ENCODE results near the gene CNTN5.

The CNTN5 gene

DNA sequence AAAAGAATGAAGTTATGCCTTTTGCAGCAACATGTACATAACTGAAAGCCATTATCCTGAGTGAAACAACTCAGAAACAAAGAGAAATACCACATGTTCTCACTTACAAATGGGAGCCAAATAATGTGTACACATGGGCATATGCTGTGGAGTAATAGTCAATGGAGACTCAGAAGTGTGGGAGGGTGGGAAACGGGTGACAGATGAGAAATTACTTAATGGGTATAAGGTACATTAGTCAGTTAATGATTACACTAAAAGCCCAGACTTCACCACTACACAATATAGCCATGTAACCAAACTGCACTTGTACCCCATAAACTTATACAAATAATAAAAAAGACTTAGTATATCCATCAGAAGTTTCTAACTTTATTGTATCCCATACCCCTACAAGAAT, 992.3 kb downstream of the CNTN5 start:
- DNase-seq (ENCODE audit: low read depth in 1 of 2, low spot score in 1 of 2) = no peak

GRCh38 chr11:100031973-100032372, 1011.2 kb downstream of the CNTN5 start:
- no peak for DNase-seq (ENCODE audit: low read depth in 1 of 2, low spot score in 1 of 2)

DNA sequence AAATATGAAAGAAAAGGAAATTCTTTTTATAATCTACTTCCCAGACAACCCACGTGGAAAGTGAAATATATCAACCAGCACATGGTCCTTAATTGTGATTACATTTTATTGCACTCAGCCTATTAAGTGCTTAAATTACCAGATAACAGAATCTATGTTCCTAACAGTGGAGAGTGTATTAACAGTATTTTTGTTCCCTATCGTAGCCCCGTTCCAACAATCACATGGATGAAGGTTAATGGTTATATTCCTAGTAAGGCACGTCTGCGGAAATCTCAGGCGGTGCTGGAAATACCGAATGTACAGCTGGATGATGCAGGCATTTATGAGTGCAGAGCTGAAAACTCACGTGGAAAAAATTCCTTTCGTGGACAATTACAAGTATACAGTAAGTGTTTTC, 1040.3 kb downstream of the CNTN5 start:
- no peak for DNase-seq (ENCODE audit: low read depth in 1 of 2, low spot score in 1 of 2)

GRCh38 chr11:100066399-100066798, 1045.7 kb downstream of the CNTN5 start:
- DNase-seq (ENCODE audit: low read depth in 1 of 2, low spot score in 1 of 2) = no peak

GRCh38 chr11:100068116-100068515, 1047.4 kb downstream of the CNTN5 start:
- no peak for DNase-seq (ENCODE audit: low read depth in 1 of 2, low spot score in 1 of 2)

DNA sequence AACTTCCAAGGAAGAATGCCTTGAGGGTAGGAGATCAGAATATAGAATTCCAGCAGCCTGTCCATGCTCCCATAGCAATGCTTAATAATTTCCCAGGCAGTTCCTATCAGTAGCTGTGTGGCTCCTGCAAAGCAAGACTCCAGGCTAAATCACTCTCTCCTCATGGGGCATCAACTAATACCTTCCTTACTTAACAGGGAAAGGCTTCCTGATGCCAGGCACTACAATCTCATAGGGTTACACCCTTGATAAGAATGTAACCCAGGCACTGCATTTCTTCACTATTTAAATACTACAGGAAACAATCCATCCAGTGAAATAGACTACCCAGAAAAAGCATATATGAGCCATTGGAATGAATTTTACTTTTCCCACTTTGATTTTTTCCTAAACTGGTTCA, 1051.4 kb downstream of the CNTN5 start:
- no peak for DNase-seq (ENCODE audit: low read depth in 1 of 2, low spot score in 1 of 2)

GRCh38 chr11:100080381-100080780, 1059.6 kb downstream of the CNTN5 start:
- no peak for DNase-seq (ENCODE audit: low read depth in 1 of 2, low spot score in 1 of 2)

DNA sequence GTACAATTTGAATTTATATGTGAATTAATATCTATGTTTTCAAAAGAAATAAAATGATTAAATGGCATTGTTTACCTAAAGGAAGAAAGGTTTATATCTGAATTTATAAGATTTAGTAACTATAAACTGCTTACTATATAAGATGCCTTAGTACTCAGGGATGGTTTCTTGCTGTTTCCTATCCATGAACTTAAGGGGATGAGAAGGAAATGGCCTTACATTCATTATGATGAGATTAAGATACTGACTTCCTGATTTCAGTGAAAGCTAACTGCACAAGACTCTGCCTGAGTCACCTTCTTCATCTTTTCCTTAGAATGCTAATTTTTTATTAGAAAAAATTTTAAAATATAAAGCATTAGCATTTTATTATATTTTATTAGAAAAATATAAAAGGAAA, 1060.1 kb downstream of the CNTN5 start:
- DNase-seq (ENCODE audit: low read depth in 1 of 2, low spot score in 1 of 2) = no peak

DNA sequence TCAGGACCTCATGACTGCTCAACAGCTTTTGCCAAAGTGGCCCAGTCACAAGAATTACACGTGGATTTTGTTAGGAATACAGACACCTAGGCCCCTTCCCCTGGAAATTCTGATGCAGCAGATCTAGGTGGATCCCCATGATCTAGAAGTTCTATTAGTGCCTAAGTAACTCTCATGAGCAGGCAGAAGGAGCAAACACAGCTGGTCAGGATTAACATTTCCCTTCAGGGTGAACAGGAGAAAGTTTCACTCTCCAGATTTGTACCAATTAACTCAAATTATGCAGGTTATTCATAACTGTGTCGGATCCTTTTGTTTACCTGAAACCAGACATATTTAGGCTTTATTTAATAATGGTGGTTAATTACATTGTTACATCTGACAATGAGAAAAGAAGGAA, 1072.9 kb downstream of the CNTN5 start:
- DNase-seq (ENCODE audit: low read depth in 1 of 2, low spot score in 1 of 2) = no peak

- no peak for DNase-seq (ENCODE audit: low read depth in 1 of 2, low spot score in 1 of 2)
These were observed 1073.5 kb downstream of the CNTN5 start for GRCh38 chr11:100094121-100094865.

DNA sequence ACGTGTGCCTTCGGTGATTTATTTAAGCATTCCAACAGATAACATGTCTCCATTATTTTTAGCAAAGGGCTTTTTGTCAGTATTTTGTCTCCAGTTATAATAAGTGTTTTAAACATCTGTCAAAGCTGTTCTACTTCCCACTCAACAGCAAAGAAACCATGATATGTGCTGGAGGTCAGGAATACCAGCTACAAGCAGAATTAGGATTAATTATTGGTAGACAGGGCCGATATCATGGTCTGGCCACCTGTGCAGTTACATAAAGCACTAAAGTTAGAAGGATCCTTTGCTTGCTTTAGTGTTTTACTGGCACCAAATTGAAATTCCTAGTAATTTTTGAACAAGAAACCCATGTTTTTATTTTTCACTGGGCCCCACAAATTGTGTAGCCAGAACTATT, 1075.1 kb downstream of the CNTN5 start:
- DNase-seq (ENCODE audit: low read depth in 1 of 2, low spot score in 1 of 2) = no peak

DNA sequence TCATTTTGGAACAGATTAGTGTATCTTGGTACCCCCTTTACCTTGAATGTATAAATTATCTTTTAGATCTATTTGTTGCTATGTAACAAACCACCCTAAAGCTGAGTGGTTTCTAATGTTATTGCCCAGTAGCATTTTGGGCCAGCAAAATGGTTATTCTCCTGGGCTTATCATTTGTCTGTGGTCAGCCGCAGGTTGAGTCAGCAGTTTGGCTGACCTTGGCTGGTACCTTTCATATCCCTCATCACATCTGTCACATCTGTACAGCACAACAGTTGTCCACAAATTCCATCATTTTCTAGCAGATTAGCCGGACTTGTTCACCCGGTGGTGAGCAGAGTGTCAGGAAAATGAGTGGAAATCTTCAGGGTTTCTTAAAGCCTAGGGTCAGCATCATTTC, 1077.8 kb downstream of the CNTN5 start:
- DNase-seq (ENCODE audit: low read depth in 1 of 2, low spot score in 1 of 2) = no peak

DNA sequence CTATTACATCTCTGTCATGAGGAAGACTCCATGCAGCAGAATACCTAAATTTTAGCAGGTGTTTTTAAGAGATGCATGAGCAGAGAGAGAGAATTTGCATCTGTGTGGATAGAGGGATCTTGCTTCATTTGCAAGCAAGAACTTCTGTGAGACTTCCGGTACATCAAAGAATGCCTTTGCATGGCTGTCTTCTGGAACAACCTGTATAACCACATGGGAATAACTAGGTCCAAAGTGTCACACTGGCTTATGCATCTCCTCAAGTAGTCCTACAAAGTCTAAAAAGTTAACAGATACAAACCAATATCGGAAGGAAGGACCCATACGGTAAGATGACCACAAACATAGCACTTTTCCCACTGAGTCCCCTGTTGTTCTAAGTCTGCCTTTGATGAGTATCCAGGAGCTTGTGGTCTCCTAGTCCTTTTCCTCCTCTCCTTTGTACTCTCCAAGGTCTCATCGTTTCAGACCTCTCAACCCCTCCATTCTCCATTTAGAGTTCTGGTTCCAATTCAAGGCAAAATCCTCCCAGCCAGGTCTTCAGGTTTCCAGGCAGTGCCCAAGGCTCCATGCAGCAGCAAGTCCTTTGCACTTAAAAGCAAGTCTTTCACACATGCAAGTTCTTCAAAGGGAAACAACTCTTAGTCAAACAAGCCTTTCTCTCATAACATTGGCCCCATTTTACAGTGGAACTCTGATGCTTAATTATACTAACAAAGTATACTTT, 1084.7 kb downstream of the CNTN5 start:
- no peak for DNase-seq (ENCODE audit: low read depth in 1 of 2, low spot score in 1 of 2)

DNA sequence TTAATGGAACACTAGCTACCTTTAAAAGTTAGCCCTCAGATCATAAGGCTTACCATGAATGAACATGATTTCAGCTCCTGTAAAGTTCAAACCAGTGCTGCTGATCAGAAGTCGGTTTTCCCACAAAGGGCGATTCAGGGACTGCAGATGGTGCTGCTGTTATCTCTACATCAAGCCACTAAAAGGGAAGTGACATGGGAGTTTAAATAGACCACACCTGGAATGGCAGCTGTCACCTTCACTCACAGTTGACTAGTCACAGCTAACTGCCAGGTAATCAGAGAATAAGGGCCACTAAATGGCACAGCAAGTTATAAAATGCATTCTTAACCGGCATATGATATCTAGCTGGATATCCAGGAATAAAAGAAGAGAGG, 1085.2 kb downstream of the CNTN5 start:
- no peak for DNase-seq (ENCODE audit: low read depth in 1 of 2, low spot score in 1 of 2)

DNA sequence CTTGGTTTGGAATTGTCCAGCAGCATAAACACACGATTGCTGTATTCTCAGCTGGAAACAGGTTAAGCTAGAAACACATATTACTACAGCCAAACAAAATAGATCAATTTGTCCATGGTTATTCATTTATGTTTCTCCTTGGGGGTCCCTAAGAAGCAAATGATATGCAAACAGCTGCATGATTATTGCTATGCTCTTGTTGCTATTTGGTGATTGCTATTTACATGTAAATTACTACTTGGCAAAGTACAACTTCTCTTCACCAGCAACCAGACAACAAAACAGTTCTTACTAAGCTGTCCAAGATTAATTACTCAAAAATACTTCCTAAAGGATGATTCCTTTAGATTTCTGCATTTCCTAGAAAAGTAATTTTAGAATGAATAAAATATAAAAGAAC, 1098.4 kb downstream of the CNTN5 start:
- DNase-seq (ENCODE audit: low read depth in 1 of 2, low spot score in 1 of 2) = no peak

DNA sequence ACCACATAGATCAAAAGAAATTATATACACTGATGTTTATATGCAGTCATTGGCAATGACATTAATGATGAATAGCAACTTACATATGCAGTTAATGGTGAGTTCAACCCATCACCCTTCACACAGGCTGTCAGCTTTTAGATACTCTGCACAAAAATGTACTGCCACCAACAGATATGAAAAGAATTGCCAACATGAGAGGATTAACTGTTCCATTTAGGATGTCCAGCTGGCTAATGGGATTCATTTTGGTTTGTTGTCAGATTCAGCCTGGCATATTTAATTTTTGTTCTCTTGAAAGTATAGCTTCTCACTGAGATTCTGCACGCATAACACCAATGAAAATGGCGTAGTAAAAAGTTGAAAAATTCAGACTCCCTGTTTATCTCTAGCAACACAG, 1112.4 kb downstream of the CNTN5 start:
- no peak for DNase-seq (ENCODE audit: low read depth in 1 of 2, low spot score in 1 of 2)

DNA sequence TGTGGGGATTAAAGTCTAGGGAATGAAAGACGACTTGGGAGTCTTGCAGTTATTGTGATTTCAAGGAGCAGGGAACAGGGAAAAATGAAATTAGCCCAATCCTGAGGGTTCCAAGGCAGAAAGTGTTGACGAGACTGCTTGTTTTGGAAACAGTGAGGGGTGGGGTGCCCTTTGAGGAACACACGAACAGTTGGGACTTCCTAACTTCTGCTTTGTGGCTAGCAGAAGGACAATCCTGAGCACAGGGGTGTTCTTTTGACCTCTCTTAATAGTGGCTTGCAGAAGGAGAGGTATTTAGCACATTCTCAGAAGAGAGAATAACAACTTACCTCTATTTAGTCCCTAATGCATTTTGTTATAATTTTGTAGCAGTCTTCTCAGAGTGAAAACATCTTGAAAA, 1120.5 kb downstream of the CNTN5 start:
- DNase-seq (ENCODE audit: low read depth in 1 of 2, low spot score in 1 of 2) = no peak

DNA sequence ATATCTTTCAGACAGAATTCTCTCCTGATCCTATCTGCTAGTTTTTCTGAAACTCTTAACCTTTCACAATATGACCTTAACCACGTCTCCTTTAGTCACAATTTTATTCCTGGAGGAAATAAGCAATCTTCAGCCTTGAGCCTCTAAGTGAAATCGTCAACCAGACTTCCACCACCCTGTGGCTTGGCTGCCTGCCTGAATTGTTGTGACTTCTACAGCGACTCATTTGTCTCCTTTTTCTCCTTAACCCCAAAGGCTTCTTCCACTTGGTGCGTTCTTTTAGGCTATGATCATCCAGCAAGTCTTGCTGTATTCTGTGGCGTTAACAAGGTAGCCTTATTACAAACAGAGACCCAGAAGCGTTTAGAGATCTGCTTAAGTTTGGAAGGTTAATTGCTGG, 1131.2 kb downstream of the CNTN5 start:
- no peak for DNase-seq (ENCODE audit: low read depth in 1 of 2, low spot score in 1 of 2)

- DNase-seq (ENCODE audit: low read depth in 1 of 2, low spot score in 1 of 2) = no peak
These were observed 1132.0 kb downstream of the CNTN5 start for GRCh38 chr11:100152766-100153165.

- no peak for DNase-seq (ENCODE audit: low read depth in 1 of 2, low spot score in 1 of 2)
These were observed 1142.7 kb downstream of the CNTN5 start for GRCh38 chr11:100163471-100163870.

DNA sequence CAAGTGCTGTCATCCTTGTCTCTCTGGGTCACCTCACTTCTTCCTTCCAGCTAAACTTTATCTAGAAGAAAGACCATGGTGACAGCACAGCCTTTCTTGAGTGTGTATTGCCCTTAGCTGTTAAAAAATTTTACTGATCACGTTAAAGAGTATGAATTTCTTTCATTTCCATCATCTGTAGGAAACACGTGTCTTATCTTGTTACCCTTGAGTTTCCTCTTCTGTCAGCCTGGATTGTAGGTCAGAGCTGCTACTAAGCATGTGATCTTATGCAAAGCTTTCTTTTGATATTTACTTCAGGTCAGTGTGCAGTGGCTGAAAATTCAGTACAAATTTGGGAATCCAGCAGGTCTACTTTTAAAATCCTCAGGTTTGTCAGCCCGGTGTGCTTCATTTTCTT, 1154.1 kb downstream of the CNTN5 start:
- no peak for DNase-seq (ENCODE audit: low read depth in 1 of 2, low spot score in 1 of 2)

DNA sequence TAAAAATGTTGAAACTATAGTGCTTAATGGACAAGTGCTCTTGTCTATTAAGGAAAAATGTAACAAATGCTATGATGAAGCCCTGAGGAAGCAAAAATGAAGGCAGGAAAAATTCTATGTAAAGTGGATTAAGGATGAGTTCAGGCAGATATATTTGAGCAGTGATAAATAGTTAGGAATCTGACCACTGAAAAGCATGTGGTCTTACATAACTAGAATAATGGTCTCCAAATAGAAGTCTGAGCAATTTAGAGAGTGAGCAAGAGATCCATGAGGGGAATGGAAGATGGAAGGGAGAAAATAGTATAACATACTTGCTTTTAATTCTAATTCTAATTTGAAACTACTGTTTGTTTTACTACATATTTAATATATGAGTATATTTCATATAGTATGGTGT, 1155.7 kb downstream of the CNTN5 start:
- no peak for DNase-seq (ENCODE audit: low read depth in 1 of 2, low spot score in 1 of 2)

GRCh38 chr11:100177651-100178050, 1156.9 kb downstream of the CNTN5 start:
- DNase-seq (ENCODE audit: low read depth in 1 of 2, low spot score in 1 of 2) = no peak

Data from activated T-helper 1 cell treated with anti-CD3 and anti-CD28 coated beads, Interleukin-2, amount 50 U/mL, for 16 hours (primary cell).